DLD1 (cell line): ENCODE data around the gene TMEM106C.

ENCODE experiments used
- in situ Hi-C: cut with HindIII; loops from 2 replicates; pipeline ENCODE4 v1.10.0; 2017; ENCODE audit warnings: low sequenced_read_pairs

Gene TMEM106C

GRCh38 chr12:47992776-47993175, 29.4 kb downstream of the TMEM106C start:
- in situ Hi-C loops, result no loop called here

- in situ Hi-C loops, result no loop called here
Measured at GRCh38 chr12:47993491-47993890, 30.1 kb downstream of the TMEM106C start.

GRCh38 chr12:47995981-47996401, 32.6 kb downstream of the TMEM106C start:
- in situ Hi-C loops, result no loop called here

GRCh38 chr12:47997321-47997720, 33.9 kb downstream of the TMEM106C start:
- in situ Hi-C loops, result no loop called here

- in situ Hi-C loops, result no loop called here
Measured at GRCh38 chr12:47999816-48000215, 36.4 kb downstream of the TMEM106C start.

- in situ Hi-C loops, result no loop called here
Measured at GRCh38 chr12:48000878-48001504, 37.6 kb downstream of the TMEM106C start.

GRCh38 chr12:48001505-48002413, 38.4 kb downstream of the TMEM106C start:
- in situ Hi-C loops, result no loop called here

- in situ Hi-C loops, result no loop called here
Measured at GRCh38 chr12:48002414-48002730, 39.0 kb downstream of the TMEM106C start.

GRCh38 chr12:48002773-48003218, 39.4 kb downstream of the TMEM106C start:
- in situ Hi-C loops, result no loop called here

- in situ Hi-C loops, result no loop called here
Measured at GRCh38 chr12:48003226-48004052, 40.0 kb downstream of the TMEM106C start.

- in situ Hi-C loops, result no loop called here
Measured at GRCh38 chr12:48004053-48004941, 40.9 kb downstream of the TMEM106C start, which contains the start of gene COL2A1. COL2A1 (minus strand) TSS chr12:48004476; CDS start chr12:48004321, 155 bp downstream.

GRCh38 chr12:48005001-48005749, 41.8 kb downstream of the TMEM106C start:
- in situ Hi-C loops, result no loop called here

- in situ Hi-C loops, result no loop called here
Measured at GRCh38 chr12:48005750-48006021, 42.3 kb downstream of the TMEM106C start.

GRCh38 chr12:48007206-48007605, 43.8 kb downstream of the TMEM106C start:
- in situ Hi-C loops, result no loop called here

GRCh38 chr12:48008349-48008748, 45.0 kb downstream of the TMEM106C start:
- in situ Hi-C loops, result no loop called here

- in situ Hi-C loops, result no loop called here
Measured at GRCh38 chr12:48008950-48009349, 45.6 kb downstream of the TMEM106C start.

- in situ Hi-C loops, result no loop called here
Measured at GRCh38 chr12:48009471-48009870, 46.1 kb downstream of the TMEM106C start.

- in situ Hi-C loops, result no loop called here
Measured at GRCh38 chr12:48010366-48010970, 47.1 kb downstream of the TMEM106C start.

- in situ Hi-C loops, result no loop called here
Measured at GRCh38 chr12:48012070-48012469, 48.7 kb downstream of the TMEM106C start.
